Thyroid gland (tissue), 4 donors: ENCODE results near the gene SORD. TPM values are rescaled to one million over a fixed set of nuclear protein-coding genes. Genes with fewer than 3 reads are reported as not detected.

Source experiments
- DNase-seq, 2 donors: peaks; one replicate each; pipeline ENCODE4 v3.0.0-alpha.2; 2019
- H3K27ac ChIP-seq, 3 donors: fragments of 200-600 bp; sonication (generic); 1 replicate in 2 of 3; 2 replicates in 1 of 3; pipeline ENCODE4 v1.5.1; 2016 to 2019; ENCODE audit warnings: mild to moderate bottlenecking in 1 of 3, moderate library complexity in 1 of 3
- H3K27me3 ChIP-seq: fragments of 200-600 bp; sonication (generic); one replicate; pipeline ENCODE4 v1.5.1; 2019
- H3K36me3 ChIP-seq, 2 donors: fragments of 200-600 bp; sonication (generic); one replicate each; pipeline ENCODE4 v1.5.1; 2016 to 2019
- H3K4me1 ChIP-seq, 2 donors: fragments of 200-600 bp; sonication (generic); one replicate each; pipeline ENCODE4 v1.5.1; 2017 to 2019
- H3K4me3 ChIP-seq, 3 donors: fragments of 200-600 bp; sonication (generic); replicated peaks in 1 of 3; 1 replicate in 2 of 3; 2 replicates in 1 of 3; pipeline ENCODE4 v1.5.1; 2016; ENCODE audit warnings: mild to moderate bottlenecking in 1 of 3
- H3K9me3 ChIP-seq: fragments of 200-600 bp; sonication (generic); one replicate; pipeline ENCODE4 v1.5.1; 2017
- CTCF ChIP-seq, 6 experiments: fragments of 200-600 bp in 3 of 6; fragments of 450-650 bp in 3 of 6; sonication (generic) in 3 of 6; IDR thresholded peaks; one replicate each; pipeline ENCODE4 v1.5.1; 2016 to 2019; ENCODE audit warnings: antibody characterized with exemption in 6 of 6, mild to moderate bottlenecking in 2 of 6, inconsistent platforms in 1 of 6, moderate library complexity in 1 of 6
- POLR2A ChIP-seq, 2 donors: fragments of 450-650 bp; IDR thresholded peaks; one replicate each; pipeline ENCODE4 v1.6.1; 2017; ENCODE audit warnings: antibody characterized with exemption in 2 of 2, mild to moderate bottlenecking in 2 of 2, moderate library complexity in 1 of 2
- whole genome bisulfite sequencing, 2 donors: methylation state at CpG; one replicate each; pipeline ENCODE4 v1.1.5; 2017; 5-methylcytosine and 5-hydroxymethylcytosine counted together
- intact Hi-C: fragments of 100-400 bp; cut with DNase I; formaldehyde crosslinking; loops from one replicate; pipeline ENCODE4 v1.15.1; 2023
- total RNA-seq, 4 donors: library from RNA; depleted of rRNA; stranded (reverse); fragments of >200 nt; gene quantifications; one replicate each; pipeline ENCODE4 v1.2.3, GENCODE V29; 2016

Gene SORD
- total RNA-seq, 4 donors from 2014 or later: 241 to 831 (median 477) TPM

- no peak overlapping the region for H3K4me3 ChIP-seq
- WGBS, 2 donors: 91 to 97% methylated on average over 11 of the region's 11 CpGs
- no peak overlapping the region for H3K27ac ChIP-seq
- H3K27me3 ChIP-seq: no peaks in the 10 kb centered on the region
- no peaks in the 10 kb centered on the region for H3K9me3 ChIP-seq
- DNase-seq: no peak
- intact Hi-C loops: no loop called here
- H3K4me1 ChIP-seq: no peaks in the 10 kb centered on the region
- peaks cover 7 to 9% of the 10 kb centered on the region in 2 donors for H3K36me3 ChIP-seq
- TF ChIP-seq CTCF (IDR thresholded peaks at IDR 0.05): no peak
- TF ChIP-seq POLR2A (IDR thresholded peaks at IDR 0.05): no peak
These were observed 70.8 kb downstream of the SORD start for GRCh38 chr15:45093622-45094357.

GRCh38 chr15:45094358-45094730 lies 71.3 kb downstream of the SORD start:
- DNase-seq: no peak
- H3K9me3 ChIP-seq: no peaks in the 10 kb centered on the region
- no peak for TF ChIP-seq POLR2A (IDR thresholded peaks at IDR 0.05)
- TF ChIP-seq CTCF (IDR thresholded peaks at IDR 0.05): no peak
- H3K36me3 ChIP-seq: peaks cover 8 to 9% of the 10 kb centered on the region in 2 donors
- intact Hi-C loops: no loop called here
- no peaks in the 10 kb centered on the region for H3K27me3 ChIP-seq
- no peak overlapping the region for H3K27ac ChIP-seq
- no peak overlapping the region for H3K4me3 ChIP-seq
- WGBS, 2 donors: 86% methylated on average over 8 to 9 of the region's 9 CpGs
- H3K4me1 ChIP-seq: no peaks in the 10 kb centered on the region

DNA sequence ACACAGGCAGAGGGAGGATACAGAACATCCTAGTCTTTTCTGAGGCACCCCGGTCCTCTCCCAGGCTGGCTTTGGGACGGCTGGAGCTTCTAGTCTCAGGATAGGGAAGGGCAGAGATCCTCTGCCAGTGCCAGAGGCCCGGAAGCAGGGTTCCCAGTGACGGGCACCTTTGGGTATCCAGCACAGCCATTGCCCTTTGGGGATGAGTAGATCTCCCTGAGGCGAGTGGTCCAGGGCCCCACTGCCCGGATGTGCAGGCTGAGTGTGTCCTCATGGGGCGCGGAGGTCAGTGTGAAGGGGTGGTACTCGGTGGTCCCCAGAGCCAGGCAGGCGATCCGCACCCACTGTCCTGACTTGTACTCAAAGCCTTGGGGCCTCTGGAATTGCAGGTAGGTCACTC lies 72.7 kb downstream of the SORD start:
- DNase-seq: no peak
- Histone ChIP-seq H3K9me3 (no peaks in the 10 kb centered on the region), H3K4me1 (no peaks in the 10 kb centered on the region), H3K36me3 (peaks cover 9 to 11% of the 10 kb centered on the region in 2 donors), H3K27ac (no peak overlapping the region), H3K27me3 (no peaks in the 10 kb centered on the region), H3K4me3 (no peak overlapping the region)
- WGBS, 2 donors: 97 to 99% methylated on average over 11 of the region's 11 CpGs
- intact Hi-C loops: no loop called here
- TF ChIP-seq POLR2A (IDR thresholded peaks at IDR 0.05) (no peak), CTCF (IDR thresholded peaks at IDR 0.05) (no peak)

GRCh38 chr15:45097466-45097865 lies 74.5 kb downstream of the SORD start:
- TF ChIP-seq CTCF (IDR thresholded peaks at IDR 0.05) (no peak), POLR2A (IDR thresholded peaks at IDR 0.05) (no peak)
- no peaks in the 10 kb centered on the region for H3K27me3 ChIP-seq
- H3K4me1 ChIP-seq: no peaks in the 10 kb centered on the region
- H3K9me3 ChIP-seq: no peaks in the 10 kb centered on the region
- no peak overlapping the region for H3K4me3 ChIP-seq
- intact Hi-C loops: no loop called here
- peaks cover 9 to 11% of the 10 kb centered on the region in 2 donors for H3K36me3 ChIP-seq
- H3K27ac ChIP-seq: no peak overlapping the region
- 89 to 94% methylated on average over 7 of the region's 7 CpGs for WGBS, 2 donors
- no peak for DNase-seq

- H3K9me3 ChIP-seq: no peaks in the 10 kb centered on the region
- WGBS, 2 donors: 90 to 92% methylated on average over 21 to 23 of the region's 23 CpGs
- intact Hi-C loops: no loop called here
- no peaks in the 10 kb centered on the region for H3K4me1 ChIP-seq
- H3K4me3 ChIP-seq: no peak overlapping the region
- no peak for TF ChIP-seq POLR2A (IDR thresholded peaks at IDR 0.05)
- TF ChIP-seq CTCF (IDR thresholded peaks at IDR 0.05): no peak
- H3K27ac ChIP-seq: no peak overlapping the region
- H3K27me3 ChIP-seq: no peaks in the 10 kb centered on the region
- no peak for DNase-seq
- H3K36me3 ChIP-seq: peaks cover 11% of the 10 kb centered on the region in 2 donors
These were observed 76.7 kb downstream of the SORD start for GRCh38 chr15:45099549-45100165.
